Stimulated activated CD4-positive, alpha-beta T cell treated with anti-CD3 and anti-CD28 coated beads, Interleukin-15, amount 100 ng/mL, for 24 hours (primary cell): ENCODE data around the gene TSPAN4.

Experiments used
- DNase-seq: peaks from one replicate; pipeline ENCODE4 v3.0.0-alpha.2; 2020

Gene TSPAN4, protein sequence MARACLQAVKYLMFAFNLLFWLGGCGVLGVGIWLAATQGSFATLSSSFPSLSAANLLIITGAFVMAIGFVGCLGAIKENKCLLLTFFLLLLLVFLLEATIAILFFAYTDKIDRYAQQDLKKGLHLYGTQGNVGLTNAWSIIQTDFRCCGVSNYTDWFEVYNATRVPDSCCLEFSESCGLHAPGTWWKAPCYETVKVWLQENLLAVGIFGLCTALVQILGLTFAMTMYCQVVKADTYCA

DNA sequence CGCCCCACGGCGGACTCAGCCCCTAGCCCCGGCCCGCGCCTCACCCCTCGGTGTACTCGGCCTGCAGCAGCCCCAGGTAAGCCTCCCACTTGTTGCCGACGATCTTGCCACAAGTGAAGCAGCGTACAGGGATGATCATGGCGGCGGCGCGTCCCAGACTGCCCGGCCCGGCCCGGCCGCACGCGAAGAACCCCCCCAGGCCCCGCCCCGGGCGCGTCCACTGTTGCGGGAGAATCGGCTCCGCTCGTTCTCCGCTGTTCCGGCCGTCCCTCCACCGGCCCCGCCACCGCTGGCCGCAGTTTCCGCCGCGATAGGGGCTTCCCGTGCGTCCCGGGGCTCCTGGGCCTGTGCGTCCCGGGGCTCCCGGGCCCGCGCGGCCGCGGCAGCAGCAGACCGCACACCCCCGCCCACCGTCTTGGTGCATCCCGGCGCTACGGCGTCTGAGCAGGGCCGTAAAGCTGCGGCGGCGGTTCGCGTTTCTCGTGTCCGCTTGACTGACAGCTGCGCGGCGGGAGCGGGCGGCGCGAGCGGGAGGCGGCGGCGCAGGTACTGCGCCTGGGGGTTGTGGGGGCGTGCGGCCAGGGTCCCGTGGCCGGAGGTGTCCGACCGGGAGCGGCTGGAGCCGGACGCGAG, at the start of gene TSPAN4, which contains the start of gene POLR2L:
TSS of gene TSPAN4 (plus strand) at position 483 of the 633 bp plus-strand sequence. CDS start 7,453 bp downstream, outside the sequence.
TSS of gene POLR2L (minus strand) at position 160 of the 633 bp plus-strand sequence. CDS start at position 139, 21 bp downstream.
- peak; percentile 93 for DNase-seq

DNA sequence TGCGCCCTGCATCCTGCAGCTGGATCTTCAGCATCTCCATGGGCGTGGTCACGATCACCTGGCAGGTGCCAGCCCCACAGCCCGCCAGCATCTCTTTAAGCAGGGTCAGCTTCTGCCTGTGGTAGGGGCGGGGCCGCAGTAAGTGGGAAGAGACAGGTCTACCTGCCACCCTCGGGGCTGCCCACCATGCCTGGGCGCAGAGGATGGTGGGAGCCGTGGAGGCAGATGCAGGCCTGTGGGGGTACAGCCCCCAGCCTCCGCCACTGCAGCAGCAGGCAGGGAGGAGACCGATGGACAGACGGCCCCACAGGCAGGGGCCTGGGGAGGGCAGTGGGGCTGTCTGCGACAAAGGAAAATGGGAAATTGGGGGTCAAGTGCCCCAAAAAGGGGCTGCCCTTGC, 49.8 kb upstream of the TSPAN4 start:
- DNase-seq: no peak

DNA sequence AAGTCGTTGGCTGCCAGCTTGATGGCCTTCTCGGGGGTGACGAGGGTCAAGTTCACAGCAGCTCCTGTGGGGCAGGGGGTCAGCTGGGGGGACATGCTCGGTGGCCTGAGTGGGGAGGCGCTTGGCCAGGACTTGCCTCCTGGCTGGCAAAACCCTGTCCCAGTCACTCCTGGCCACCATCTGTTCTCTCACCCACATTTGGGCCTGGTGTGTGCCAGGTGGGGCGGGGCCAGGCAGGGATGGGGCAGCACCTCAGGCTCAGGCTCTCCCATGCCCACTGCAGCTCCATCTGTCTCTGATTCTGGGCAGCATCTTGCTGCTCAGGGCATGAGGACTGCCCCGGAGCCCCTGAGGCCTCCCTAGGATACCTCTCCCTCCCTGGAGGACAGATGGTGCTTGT, 49.1 kb upstream of the TSPAN4 start:
- no peak for DNase-seq

DNA sequence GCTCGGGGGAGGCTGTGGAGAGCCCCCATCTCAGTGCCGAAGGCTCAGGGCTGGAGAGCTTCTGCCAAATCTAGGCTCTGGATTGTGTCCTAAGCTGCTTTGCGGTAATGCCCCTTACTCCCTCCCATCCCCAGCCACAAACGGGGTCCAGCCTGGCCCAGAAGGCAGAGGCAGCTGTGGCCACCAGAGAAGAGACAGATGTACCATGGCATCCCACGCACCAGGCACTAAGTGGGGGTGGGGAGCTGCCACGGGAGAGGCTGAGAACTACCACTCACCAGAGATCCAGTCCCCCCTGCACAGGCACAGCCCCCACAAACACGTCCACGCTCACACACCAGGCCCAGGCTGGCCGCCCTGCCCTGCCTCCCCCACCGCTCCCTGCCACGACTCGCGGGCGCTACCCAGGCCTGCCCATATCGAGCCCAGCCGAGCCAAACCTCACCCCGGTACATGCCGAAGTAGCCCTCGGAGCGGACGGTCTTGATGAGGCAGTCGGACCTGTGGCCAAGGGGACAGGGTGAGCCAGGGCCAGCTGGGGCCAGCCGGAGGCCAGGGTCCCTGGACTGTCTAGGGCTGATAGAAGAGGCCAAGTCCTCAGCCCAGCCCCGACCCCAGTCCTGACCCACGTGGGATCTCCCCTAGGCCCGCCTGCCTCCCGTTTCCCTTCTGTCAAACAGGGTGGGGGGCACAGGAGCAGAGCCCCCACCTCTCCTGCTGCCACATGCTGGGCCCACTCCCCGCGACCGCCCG, 48.5 kb upstream of the TSPAN4 start:
- DNase-seq: no peak

DNA sequence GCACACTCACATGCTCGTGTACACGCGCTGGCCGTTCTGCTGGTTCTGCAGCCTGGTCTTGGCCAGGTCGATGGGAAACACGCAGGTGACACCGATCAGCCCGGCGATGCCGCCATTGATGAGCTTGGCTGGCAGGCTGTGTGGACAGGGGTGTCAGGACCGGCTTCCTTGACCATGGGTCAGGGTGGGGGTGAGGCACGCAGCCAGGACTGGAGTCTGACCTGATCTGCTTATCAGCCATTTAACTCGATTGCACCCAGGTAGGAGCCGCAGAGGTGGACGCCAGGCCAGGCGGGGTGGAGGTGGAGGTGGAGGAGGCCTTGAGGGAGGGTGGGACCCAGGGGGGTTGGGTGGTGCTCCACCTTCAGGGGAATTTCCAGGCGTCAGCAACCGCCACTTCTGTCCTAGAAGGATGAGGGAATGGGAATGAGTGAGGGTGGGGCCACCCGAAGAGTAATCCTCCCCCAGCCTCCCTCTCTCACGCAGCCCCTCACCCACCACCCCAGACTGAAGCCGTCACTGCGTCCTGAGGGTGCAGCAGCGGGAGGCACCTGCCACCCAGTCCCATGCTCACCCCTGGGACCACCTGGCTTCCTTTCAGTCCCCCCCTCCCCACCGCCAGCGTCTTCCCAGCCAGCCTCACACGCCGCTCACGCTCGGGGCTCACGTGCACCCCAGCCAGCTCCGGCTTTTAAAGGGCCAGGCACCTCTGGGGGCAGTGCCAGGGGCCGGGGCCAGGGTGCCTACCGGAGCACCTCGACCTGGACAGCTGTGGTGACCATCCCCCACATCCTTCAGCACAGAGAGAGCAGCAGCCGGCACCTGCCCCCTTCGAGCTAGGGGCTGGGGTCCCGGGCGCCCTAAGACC, 47.7 kb upstream of the TSPAN4 start:
- DNase-seq: no peak

DNA sequence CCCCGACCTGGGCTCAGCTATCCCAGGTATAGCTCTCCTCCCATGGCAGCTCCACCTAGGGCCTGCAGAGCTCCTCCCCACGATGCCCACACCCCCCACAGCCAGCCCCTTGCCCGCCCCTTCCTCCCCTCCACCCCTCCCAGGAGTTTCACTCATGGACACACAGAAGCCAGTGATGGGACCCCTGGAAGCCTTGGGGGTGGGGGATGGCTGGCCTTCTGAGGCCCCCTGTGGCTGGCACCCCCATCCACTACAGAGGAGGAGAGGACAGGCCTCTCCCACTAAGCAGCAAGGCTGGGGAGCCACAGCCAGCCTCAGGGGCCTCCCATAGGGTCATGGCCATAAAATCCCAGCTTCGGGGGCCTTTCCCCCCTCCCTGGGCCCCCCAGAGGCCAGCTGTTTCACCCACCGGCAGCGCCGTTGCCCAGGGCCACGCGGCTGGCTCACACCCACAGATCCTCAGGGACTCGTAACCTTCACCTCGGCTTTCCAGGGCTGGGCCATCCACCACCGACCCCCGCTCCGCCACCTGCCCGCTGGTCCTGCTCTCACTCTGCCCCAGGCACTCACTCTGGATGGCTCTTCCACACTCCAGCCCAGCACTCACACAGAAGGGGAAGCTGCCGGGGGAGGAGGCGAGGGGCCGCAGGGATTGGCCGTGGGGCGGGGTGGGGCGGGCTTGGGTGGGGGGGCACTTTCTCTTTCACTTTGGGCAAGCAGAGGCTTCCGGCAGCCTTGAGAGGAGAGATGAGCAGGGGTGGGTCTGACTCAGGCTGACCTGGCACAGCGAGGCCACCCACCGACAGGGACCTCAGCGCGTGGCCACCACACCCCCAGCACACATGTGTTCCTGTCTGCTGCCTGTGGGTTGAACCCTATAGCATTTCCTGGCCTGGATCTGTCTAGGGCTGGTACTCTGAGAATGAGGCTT, 46.8 kb upstream of the TSPAN4 start:
- peak; percentile 92 for DNase-seq

DNA sequence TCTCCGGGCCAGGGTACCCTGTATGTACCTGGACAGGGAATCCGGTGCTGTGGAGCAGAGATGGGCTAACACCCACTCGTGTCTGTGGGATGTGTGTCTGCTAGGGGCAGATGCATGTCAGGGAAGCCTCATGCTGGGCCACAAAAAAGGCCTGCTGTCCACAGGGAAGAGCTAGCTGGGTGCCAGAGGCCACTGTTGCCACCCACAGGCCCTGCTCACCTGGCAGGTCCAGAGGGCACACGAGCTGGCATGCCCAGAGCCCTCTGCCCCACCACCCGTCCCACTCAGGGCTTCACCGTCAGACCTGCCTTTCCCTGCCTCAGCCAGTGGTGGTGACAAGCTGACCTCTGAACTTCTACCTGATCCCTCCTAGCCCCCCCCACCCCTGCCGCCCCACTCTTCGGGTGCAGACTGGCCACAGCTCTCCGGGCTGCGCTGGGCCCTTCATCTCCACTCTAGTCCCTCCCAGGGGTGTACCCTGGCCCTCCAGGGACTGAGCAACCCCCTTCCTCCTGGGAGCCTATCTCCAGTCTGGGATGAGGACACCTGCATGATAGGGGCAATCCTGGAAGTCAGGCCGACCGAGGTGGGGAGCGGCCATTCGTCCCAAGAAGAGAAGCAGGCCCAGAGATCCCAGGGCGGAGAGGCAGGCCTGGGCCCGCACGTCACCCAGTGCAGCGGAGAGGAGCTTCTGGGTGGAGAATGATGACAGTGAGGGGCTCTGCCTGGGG, 45.9 kb upstream of the TSPAN4 start:
- no peak for DNase-seq

DNA sequence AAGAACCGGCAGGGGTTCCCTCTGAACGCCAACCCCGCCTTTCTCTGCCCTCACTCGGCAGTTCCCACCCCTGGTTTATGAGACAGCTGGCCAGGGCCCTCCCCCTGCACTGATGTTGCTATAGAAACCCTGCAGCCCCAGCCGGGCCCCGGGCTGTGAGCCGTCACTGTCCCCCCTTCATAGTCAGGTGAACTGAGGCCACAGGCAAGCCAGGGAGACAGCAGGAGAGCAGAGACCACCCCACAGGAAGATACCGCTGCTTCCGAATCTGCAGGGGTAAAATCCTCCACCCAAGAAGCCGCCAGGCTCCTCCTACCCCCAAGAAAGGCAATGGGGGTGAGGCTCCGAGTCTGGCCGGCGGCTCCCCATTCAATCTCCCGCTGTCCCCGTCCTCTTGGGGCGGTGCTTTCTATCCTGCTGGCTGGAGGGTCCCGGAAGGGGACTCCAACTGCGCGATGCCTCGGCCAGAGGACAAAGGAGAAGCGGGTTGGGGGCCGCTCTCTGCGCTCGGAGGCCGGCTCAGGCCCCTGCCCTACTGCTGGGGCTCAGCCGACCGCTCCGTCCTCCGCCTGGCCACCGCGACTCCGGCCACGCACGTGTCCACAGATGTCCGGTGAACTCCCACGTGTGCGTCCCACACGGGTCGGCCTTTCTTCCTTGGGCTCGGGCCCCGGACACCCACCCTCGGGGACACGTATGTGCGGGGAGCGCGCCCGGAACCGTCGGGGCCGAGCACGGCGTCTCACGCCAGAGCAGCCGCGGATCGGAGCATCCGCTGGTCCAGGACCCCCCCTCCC, 45.2 kb upstream of the TSPAN4 start:
- peak; percentile 86 for DNase-seq

DNA sequence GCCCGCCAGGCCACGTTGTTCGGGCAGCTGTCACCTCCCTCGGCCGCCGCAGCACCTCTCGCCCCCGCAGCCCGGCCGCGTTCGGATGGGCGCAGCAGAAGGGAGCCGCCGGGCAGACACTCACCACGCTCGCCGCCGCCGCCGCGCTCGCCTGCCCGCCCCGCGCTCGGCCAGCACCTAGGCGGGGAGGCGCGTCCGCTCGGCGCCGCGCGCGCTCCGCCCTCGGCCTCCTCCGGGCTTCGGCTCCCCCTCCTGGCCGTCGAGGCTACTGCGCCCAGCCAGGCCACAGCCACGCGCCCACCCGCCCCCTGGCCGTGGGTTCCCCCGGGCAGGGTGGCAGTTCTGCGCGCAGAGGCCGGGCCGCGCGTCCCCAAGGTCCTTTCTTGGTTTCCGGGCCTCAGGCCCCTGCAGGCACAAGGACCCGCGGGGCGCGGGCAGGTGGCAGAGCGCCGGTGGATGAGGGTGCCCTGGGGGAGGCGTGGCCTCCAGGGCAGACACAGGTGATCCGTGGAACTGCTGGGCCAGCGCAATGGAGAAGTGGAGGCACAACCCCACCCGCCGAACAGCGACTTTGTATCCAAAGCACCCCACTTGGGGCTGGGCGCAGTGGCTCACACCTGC, 44.4 kb upstream of the TSPAN4 start, which contains the start of gene SLC25A22:
TSS of gene SLC25A22 (minus strand) at position 189 of the 621 bp plus-strand sequence. CDS start 3,275 bp downstream, outside the sequence.
- DNase-seq: peak; percentile 91

DNA sequence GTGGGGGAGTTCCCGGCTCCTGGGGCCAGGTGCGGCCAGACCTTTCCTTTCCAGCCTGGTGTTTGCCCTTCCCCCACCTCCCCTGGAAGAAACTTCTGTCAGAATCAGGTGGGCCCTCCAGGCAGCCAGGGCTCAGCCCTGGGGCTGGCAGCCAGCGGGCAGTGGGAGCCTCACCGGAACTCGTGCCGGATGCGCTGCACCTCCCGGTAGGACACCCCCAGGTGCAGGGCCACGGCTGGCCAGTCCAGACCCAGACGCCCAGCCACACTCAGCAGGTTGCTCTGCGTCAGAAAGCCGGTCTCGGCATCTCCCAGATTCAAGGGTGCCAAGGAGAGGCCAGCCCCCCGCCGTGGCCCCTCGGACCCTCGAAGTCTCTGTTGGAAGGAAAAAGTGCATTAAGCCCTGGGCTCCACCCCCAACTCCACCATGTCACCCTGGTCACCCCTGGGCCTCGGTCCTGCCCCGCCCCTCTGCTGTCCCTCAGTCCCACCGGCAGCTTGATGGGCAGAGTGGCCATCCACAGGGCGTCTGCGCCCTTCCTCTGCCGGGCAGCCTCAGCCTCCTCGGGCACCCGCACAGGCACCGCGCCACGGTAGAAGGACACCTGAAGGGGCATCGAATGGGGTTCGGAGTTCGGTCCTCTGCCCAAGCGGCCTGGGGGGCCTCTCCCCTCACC, 42.9 kb upstream of the TSPAN4 start:
- DNase-seq: no peak

DNA sequence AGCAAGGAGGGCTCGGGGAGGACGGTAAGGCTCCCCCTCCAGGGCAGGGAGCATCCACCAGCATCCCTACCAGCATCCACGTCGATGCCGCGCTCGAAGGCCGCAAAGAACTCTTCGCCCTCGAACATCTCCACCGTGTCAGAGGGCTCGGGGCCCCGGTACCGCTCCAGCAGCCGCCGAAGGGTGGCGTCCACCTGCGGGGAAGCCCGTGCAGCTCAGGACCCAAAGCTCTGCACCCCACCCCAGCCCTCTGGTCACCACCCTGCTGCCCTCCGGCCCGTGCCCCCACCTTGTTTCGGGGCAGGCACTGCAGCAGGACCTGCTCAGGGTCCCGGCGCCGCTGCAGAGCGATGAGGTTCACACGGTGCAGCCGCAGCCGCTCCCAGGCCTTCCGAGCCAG, 42.2 kb upstream of the TSPAN4 start:
- DNase-seq: no peak

DNA sequence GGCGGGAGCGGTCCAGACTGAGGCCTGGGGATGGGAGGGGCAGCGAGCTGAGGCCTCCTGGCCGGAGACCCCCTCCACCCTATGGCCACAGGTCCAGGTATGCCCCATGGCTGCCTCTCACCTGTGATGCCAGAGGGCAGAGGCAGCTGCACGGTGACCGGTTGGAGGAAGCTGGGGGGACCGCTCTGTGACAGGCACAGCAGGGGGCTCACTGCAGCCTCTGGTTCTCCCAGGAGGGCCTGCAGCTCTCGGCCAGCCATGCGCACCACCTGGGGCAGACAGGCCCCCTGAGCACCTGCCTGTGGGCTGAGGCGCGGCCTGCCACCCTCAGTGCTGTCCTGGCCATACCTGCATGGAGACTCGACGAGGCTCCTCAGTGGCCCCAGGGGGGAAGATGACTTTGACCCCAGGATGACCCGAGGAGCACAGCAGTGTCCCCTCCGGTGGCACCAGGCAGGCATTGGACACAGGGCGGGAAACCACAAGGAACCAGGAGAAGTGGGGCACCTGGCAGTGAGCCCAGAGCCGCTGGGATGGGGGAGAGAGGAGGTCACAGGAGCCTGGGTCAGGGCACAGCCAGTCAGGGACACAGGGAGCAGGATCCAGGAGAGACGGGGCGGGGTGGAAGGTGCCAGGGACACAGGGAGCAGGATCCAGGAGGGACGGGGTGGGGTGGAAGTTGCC, 41.4 kb upstream of the TSPAN4 start:
- no peak for DNase-seq

DNA sequence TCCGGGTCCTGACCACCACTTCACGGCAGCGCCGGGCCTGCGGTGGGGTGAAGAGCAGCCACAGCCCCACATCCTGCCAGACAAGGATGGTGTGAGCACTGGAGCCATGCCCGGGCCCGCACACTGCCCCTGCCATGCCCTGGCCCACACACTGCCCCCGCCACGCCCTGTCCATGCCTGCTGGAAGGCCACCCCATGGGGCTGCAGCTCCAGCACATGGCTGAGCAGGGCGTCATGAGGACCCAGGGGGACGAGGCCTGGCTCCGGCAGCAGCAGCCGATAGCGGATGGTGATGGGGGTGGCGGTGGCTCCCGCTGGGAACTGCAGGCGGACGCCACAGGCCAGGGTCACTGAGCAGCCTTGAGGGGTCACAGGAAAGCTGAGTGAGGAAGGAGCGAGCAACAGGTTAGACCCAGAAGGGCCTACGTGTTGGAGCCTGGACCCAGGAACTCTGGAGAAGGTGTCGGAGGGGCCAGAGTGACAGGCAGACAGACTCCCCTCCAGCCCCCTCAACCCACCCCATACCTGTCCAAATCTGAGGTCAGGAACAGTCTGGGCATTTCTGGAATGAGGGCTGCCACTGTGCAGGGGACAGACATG, 40.5 kb upstream of the TSPAN4 start:
- DNase-seq: no peak

DNA sequence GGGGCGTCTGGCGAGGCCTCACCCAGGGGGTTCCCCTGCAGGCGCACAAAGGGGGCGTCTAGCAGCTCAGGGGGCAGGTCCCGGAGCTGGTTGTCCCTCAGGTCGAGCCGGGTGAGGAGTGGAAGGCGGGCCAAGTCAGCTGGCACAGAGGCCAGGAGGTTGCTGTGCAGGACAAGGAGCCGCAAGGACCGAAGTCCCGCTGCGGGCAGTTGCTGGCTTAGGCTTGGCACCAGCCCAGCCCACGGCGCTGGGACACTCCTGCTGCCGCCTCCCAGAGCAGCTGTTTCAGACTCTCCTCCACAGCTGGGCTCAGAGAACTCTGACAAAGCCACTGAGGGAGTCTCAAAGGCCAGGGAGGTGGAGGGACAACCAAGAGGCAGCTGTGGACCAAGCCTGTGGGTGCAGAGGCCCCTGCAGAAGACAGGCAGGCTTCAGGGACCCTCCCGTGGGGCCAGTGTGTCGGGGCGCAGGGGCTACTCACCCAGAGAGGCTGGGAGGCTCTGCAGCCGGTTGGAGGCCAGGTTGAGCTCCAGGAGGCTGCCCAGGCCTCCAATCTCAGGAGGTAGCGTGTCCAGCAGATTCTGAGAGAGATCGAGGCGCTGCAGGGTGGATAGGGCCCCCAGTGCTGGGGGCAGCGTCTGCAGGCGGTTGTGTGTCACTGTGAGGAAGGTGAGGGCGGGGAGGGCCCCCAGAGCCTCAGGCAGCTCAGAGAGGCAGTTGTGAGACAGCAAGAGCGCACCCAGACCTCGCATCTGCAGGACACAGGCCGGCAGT, 39.8 kb upstream of the TSPAN4 start:
- no peak for DNase-seq

DNA sequence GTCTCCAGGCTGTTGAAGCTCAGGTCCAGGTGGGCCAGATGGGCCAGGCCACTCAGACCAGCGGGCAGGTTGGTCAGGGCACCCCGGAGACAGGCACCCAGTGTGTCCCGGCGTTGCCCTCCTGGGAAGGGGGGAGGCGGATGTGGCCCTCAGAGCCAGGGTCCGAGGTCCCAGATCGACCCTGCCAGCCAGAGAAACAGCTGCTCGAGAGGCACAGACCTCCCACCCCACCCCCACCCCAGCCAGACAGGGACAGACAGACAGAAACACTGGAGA, 39.2 kb upstream of the TSPAN4 start:
- no peak for DNase-seq

DNA sequence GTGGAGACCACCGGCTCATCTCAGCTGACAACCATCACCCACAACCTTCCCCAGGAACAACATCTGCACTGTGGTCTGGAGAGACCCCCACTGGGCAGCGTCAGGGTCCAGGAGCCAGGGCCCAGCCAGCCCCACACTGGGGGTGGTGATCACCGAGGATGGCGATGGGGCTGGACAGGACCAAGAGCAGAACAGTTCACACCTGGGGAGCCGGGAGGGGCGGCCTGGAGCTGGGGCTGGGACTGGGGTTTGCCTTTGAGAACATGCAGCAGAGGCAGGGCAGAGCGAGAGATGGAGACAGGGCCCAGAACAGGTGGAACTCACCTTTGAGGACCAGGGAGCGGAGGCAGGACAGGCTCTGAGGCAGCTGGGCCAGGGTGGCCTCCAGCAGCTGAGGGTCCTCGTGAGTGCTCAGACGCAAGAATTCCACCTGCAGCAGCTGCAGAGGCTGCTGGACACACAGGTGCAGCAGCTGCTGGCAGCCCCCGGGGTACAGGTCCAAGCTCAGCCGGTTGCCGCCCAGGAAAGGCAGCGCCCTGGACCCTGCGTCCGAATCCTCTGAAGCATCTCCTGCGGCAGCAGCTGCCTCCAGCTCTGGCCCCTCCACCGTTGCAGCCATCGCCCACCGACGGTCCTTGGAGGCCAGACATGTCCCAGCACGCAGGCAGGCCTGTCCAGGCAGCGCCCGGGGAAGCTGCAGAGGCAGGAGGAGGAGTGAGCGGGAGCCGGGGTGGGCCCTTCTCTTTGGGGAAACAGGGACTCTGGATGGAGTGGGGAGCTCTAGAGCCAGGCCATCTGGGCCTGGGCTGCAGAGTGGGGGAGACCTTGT, 38.7 kb upstream of the TSPAN4 start:
- DNase-seq: no peak

DNA sequence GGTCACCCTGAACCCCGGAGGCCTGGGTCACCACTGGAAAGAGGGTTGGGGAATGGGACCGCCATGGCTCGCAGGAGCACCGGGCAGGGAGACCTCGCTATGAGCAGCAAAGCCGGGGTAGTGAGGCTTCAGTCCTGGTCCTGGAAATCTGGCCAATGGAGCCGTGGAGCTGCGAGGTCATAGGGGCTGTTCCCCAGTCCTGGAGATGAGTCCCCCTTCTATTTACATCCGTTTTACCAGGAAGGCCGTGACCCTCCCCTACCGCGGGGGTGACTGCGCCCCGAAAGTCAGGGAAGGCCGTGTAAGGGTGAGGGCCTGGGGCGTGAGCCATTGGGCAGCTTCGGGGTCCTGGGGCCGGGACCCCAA, 38.1 kb upstream of the TSPAN4 start:
- DNase-seq: no peak
